Hypothalamus (tissue), 51 donors: ENCODE data around the gene ECSIT.
"Not testable (repeated sequence)": the region's sequence is repeated elsewhere in the genome, so short reads cannot be mapped to it uniquely, and the experiment has no call there.

Experiments
- DNase-seq, 51 donors: peaks; one replicate each; lab custom pipeline; 2025; lab: John Stamatoyannopoulos, UW

The ECSIT gene

GRCh38 chr19:11528551-11529341, at the start of gene ECSIT:
Gene ECSIT, minus strand, starts transcription at chr19:11529134. Its CDS starts 9,964 bp downstream, at chr19:11519170.
- peak; percentile 51 to 98 (median 91) for DNase-seq

- no peak for DNase-seq
These were observed 48.7 kb upstream of the ECSIT start, which contains the start of gene ACP5 for GRCh38 chr19:11577451-11578257. Gene ACP5, minus strand, starts transcription at chr19:11577645. Its CDS starts 328 bp downstream, at chr19:11577317.

- DNase-seq = no peak
These were observed 47.3 kb upstream of the ECSIT start for GRCh38 chr19:11576227-11576626.

- no peak for DNase-seq
These were observed 45.8 kb upstream of the ECSIT start for GRCh38 chr19:11574689-11575088.

GRCh38 chr19:11573763-11574162, 44.8 kb upstream of the ECSIT start:
- not testable (repeated sequence) for DNase-seq

GRCh38 chr19:11573354-11573753, 44.4 kb upstream of the ECSIT start:
- not testable (repeated sequence) for DNase-seq

- DNase-seq = no peak
These were observed 41.1 kb upstream of the ECSIT start for GRCh38 chr19:11570039-11570462.

GRCh38 chr19:11566164-11566563, 37.2 kb upstream of the ECSIT start:
- no peak for DNase-seq

- not testable (repeated sequence) for DNase-seq
These were observed 36.7 kb upstream of the ECSIT start for GRCh38 chr19:11565649-11565980.

- not testable (repeated sequence) for DNase-seq
These were observed 35.3 kb upstream of the ECSIT start for GRCh38 chr19:11564082-11564807.

GRCh38 chr19:11563532-11563931, 34.6 kb upstream of the ECSIT start:
- DNase-seq = no peak

- peak in 19 of 51 donors; percentile 4 to 67 (median 29) for DNase-seq
These were observed 31.6 kb upstream of the ECSIT start for GRCh38 chr19:11560404-11561051.

GRCh38 chr19:11558881-11559828, 30.2 kb upstream of the ECSIT start, which contains the start of gene ELOF1:
Gene ELOF1, minus strand, starts transcription at chr19:11559230. Its CDS starts 4,883 bp downstream, at chr19:11554347.
- peak; percentile 79 to 98 (median 96) for DNase-seq

GRCh38 chr19:11556634-11557420, 27.9 kb upstream of the ECSIT start:
- no peak for DNase-seq

GRCh38 chr19:11555246-11555645, 26.3 kb upstream of the ECSIT start:
- peak in 8 of 51 donors; percentile 5 to 29 (median 12) for DNase-seq

GRCh38 chr19:11554160-11554559, 25.2 kb upstream of the ECSIT start:
- no peak for DNase-seq

- DNase-seq = no peak
These were observed 23.9 kb upstream of the ECSIT start for GRCh38 chr19:11552666-11553372.
